Endothelial cell of umbilical vein (primary cell): ENCODE results near the gene CPPED1. TPM values are rescaled to one million over a fixed set of nuclear protein-coding genes. Genes with fewer than 3 reads are reported as not detected.

Source experiments
- BruUV-seq: library from RNA; stranded (reverse); fragments of 400-500 nt; replicated peaks from 2 replicates; lab custom pipeline; 2021; lab: Mats Ljungman, UMichigan
- CTCF ChIA-PET: fragments of 300-600, 350-600 bp; sonication (Branson Sonifier 250); formaldehyde crosslinking; loops from one replicate; lab custom pipeline; 2021; ENCODE audit warnings: antibody characterized with exemption, inconsistent platforms; lab: Charles Lee
- POLR2A ChIA-PET: fragments of 300-600, 350-600 bp; sonication (Branson Sonifier 250); formaldehyde crosslinking; loops from one replicate; lab custom pipeline; 2021; ENCODE audit warnings: antibody characterized with exemption, inconsistent platforms; lab: Charles Lee
- DNase-seq: peaks from one replicate; pipeline ENCODE4 v3.0.0-alpha.2; 2011; ENCODE audit warnings: low read depth, low spot score
- FAIRE-seq: peaks from 2 replicates; lab custom pipeline; 2011; peaks lifted over from hg19 to GRCh38; lab: Jason Lieb, UNC
- H2AFZ ChIP-seq: 2 replicates; pipeline ENCODE4 v1.6.0; 2012; ENCODE audit warnings: low read depth, low read length, control low read depth, inconsistent platforms
- H3K27ac ChIP-seq: 2 replicates; pipeline ENCODE4 v1.5.1; 2011; ENCODE audit warnings: low read depth, mild to moderate bottlenecking, control low read depth, low read length, moderate library complexity; ENCODE audit not compliant: insufficient read depth
- H3K27me3 ChIP-seq, 2 experiments: 2 replicates each; pipeline versions ENCODE4 v1.6.0 to v1.6.1; 2011; ENCODE audit warnings: low read length in 2 of 2, mixed read lengths in 1 of 2; ENCODE audit not compliant: control insufficient read depth in 2 of 2, insufficient read depth in 2 of 2
- H3K36me3 ChIP-seq, 2 experiments: 2 replicates in 1 of 2; 3 replicates in 1 of 2; pipeline ENCODE4 v1.5.1; 2011; ENCODE audit warnings: low read length in 2 of 2, mild to moderate bottlenecking in 1 of 2, moderate library complexity in 1 of 2; ENCODE audit not compliant: control insufficient read depth in 2 of 2, insufficient read depth in 2 of 2; ENCODE audit errors: extremely low read depth in 1 of 2
- H3K4me1 ChIP-seq: 3 replicates; pipeline ENCODE4 v1.5.1; 2011; ENCODE audit warnings: mild to moderate bottlenecking, low read length; ENCODE audit not compliant: control insufficient read depth, insufficient read depth; ENCODE audit errors: extremely low read depth
- H3K4me2 ChIP-seq: 2 replicates; pipeline ENCODE4 v1.6.1; 2011; ENCODE audit warnings: low read length, control low read depth, mixed read lengths; ENCODE audit not compliant: insufficient read depth
- H3K4me3 ChIP-seq, 3 experiments: fragments of 200-600 bp in 1 of 3; sonication (generic), shearing (Covaris generic) in 1 of 3; replicated peaks in 1 of 3; 2 replicates each; pipeline ENCODE4 v1.5.1; 2011 to 2016; ENCODE audit warnings: control low read depth in 3 of 3, low read length in 3 of 3, mild to moderate bottlenecking in 2 of 3, inconsistent platforms in 1 of 3, low read depth in 1 of 3, moderate library complexity in 1 of 3; ENCODE audit not compliant: insufficient read depth in 1 of 3
- H3K79me2 ChIP-seq: 2 replicates; pipeline ENCODE4 v1.6.0; 2012; ENCODE audit warnings: low read length, inconsistent platforms; ENCODE audit not compliant: control insufficient read depth, insufficient read depth
- H3K9ac ChIP-seq: replicated peaks from 2 replicates; pipeline ENCODE3; 2011; ENCODE audit warnings: low read length, control low read depth; ENCODE audit not compliant: insufficient read depth; ENCODE audit errors: extremely low read depth
- H3K9me1 ChIP-seq: replicated peaks from 3 replicates; pipeline ENCODE4 v1.6.0; 2011; ENCODE audit warnings: mild to moderate bottlenecking, low read length; ENCODE audit not compliant: control insufficient read depth, insufficient read depth; ENCODE audit errors: extremely low read depth
- H3K9me3 ChIP-seq: replicated peaks from 2 replicates; pipeline ENCODE4 v1.5.1; 2012; ENCODE audit warnings: low read length, inconsistent platforms; ENCODE audit not compliant: control insufficient read depth, insufficient read depth
- H4K20me1 ChIP-seq: replicated peaks from 2 replicates; pipeline ENCODE3; 2011; ENCODE audit warnings: mild to moderate bottlenecking, low read length; ENCODE audit not compliant: control insufficient read depth, insufficient read depth; ENCODE audit errors: extremely low read depth
- EZH2 ChIP-seq: IDR thresholded peaks from 2 replicates; pipeline ENCODE4 v1.6.1; 2012; ENCODE audit warnings: borderline replicate concordance, low read depth, mild to moderate bottlenecking, moderate library complexity, low read length, inconsistent platforms; ENCODE audit not compliant: severe bottlenecking
- FOS ChIP-seq: IDR thresholded peaks from 2 replicates; pipeline ENCODE4 v1.6.1; 2011; ENCODE audit warnings: mild to moderate bottlenecking, low read length, moderate library complexity, borderline replicate concordance; ENCODE audit not compliant: insufficient read depth
- GATA2 ChIP-seq: IDR thresholded peaks from 2 replicates; pipeline ENCODE4 v1.7.0; 2011; ENCODE audit warnings: low read depth, mild to moderate bottlenecking, moderate library complexity, mixed read lengths, low read length; ENCODE audit not compliant: insufficient read length, insufficient read depth
- JUN ChIP-seq: IDR thresholded peaks from 2 replicates; pipeline ENCODE4 v1.6.1; 2011; ENCODE audit warnings: borderline replicate concordance, low read depth; ENCODE audit not compliant: insufficient read length, insufficient read depth
- MYC ChIP-seq: IDR thresholded peaks from one replicate; pipeline ENCODE4 v1.6.1; 2011; ENCODE audit warnings: mild to moderate bottlenecking, low read depth, low read length
- POLR2A ChIP-seq: IDR thresholded peaks from 2 replicates; pipeline ENCODE4 v1.6.1; 2012; ENCODE audit warnings: low read depth, mild to moderate bottlenecking, control low read depth, low read length
- POLR2AphosphoS5 ChIP-seq: IDR thresholded peaks from 2 replicates; pipeline ENCODE4 v1.6.1; 2012; ENCODE audit warnings: low read depth, mild to moderate bottlenecking, control low read depth, low read length, moderate library complexity; ENCODE audit not compliant: insufficient read depth
- dilution Hi-C: fragments of 300-500 bp; cut with MboI; formaldehyde crosslinking; loops from one replicate; pipeline ENCODE4 v1.15.0; 2019; ENCODE audit warnings: low sequenced_read_pairs; ENCODE audit not compliant: extremely low pct_ligation_motif_present
- intact Hi-C: fragments of 100-400 bp; cut with micrococcal nuclease; formaldehyde crosslinking; loops from one replicate; pipeline ENCODE4 v1.10.0; 2022
- polyA plus RNA-seq, 4 experiments: library from polyadenylated mRNA; depleted of rRNA in 3 of 4; stranded (reverse) in 3 of 4; unstranded in 1 of 4; fragments of >200 nt; gene quantifications; 2 replicates each; pipeline versions ENCODE4 v1.2.1 to v1.2.3, GENCODE V29; 2011 to 2012; ENCODE audit warnings: missing spikeins in 1 of 4
- total RNA-seq: library from RNA; stranded (reverse); gene quantifications from 2 replicates; pipeline ENCODE4 v1.2.3, GENCODE V29; 2021
- TF ChIP-seq, protein P1 (sequence below), 2 donors: IDR thresholded peaks; 1 replicate in 1 of 2; 2 replicates in 1 of 2; pipeline ENCODE4 v1.5.1; 2011; ENCODE audit warnings: low read length in 2 of 2, mild to moderate bottlenecking in 2 of 2, moderate library complexity in 2 of 2, control low read depth in 1 of 2, inconsistent platforms in 1 of 2, low read depth in 1 of 2; ENCODE audit not compliant: insufficient read depth in 1 of 2; ENCODE audit errors: extremely low read depth in 1 of 2
- TF ChIP-seq, protein P2 (sequence below): IDR thresholded peaks from 2 replicates; pipeline ENCODE4 v1.6.1; 2011; ENCODE audit not compliant: insufficient read depth, insufficient read length

CPPED1 gene
- total and polyA plus RNA-seq, 2 donors (not counting 3 experiments of a cell fraction or from before 2014, with no cell fraction given): 27.9 to 59.3 TPM

DNA sequence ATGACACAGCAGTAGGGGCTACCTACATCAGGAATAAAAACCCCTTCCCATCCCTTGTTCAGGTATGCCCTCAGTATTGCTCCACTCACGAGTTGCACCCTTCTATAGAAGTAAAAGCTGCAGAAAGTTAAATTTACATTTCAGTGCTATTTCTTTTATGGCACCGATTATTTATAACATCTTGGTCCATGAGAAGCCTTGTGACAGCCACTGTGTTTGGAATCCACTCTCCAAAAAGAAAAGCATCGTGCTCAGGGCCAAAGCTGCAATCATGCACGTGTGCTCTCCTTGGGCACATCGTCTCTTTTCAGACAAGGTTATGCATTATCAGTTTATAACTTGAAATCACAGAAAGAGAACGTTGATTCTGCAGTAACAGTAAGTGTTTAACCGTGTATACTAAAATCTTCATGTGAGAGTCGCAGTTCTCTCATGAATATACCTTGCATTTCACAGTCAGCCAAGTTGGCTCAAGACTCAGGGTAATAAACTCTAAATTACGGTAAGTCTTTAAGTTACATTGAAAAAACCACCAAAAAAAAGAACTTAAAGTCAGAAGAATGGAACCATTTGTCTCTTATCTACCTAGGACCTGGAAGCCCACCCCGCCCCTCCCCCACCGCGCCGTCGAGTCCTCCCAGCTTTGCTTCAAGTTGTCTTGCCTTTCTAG is 189.6 kb downstream of the CPPED1 start:
- H3K4me1 ChIP-seq: no peaks in the 10 kb centered on the region
- H4K20me1 ChIP-seq: no peaks in the 10 kb centered on the region
- no peaks in the 10 kb centered on the region for H3K9me3 ChIP-seq
- BruUV-seq: no TSS peak
- dilution Hi-C loops (no loop called here), intact Hi-C loops (no loop called here)
- no peak overlapping the region for H3K27ac ChIP-seq
- TF ChIP-seq POLR2A: no peak
- no peak for TF ChIP-seq EZH2
- TF ChIP-seq, protein P1, sequence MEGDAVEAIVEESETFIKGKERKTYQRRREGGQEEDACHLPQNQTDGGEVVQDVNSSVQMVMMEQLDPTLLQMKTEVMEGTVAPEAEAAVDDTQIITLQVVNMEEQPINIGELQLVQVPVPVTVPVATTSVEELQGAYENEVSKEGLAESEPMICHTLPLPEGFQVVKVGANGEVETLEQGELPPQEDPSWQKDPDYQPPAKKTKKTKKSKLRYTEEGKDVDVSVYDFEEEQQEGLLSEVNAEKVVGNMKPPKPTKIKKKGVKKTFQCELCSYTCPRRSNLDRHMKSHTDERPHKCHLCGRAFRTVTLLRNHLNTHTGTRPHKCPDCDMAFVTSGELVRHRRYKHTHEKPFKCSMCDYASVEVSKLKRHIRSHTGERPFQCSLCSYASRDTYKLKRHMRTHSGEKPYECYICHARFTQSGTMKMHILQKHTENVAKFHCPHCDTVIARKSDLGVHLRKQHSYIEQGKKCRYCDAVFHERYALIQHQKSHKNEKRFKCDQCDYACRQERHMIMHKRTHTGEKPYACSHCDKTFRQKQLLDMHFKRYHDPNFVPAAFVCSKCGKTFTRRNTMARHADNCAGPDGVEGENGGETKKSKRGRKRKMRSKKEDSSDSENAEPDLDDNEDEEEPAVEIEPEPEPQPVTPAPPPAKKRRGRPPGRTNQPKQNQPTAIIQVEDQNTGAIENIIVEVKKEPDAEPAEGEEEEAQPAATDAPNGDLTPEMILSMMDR (IDR thresholded peaks at IDR 0.05; ENCODE audit: extremely low read depth in 1 of 2, insufficient read depth in 1 of 2, low read depth in 1 of 2, low read length in 2 of 2): no peak
- no peak for TF ChIP-seq JUN
- no peak for TF ChIP-seq GATA2
- TF ChIP-seq FOS: no peak
- TF ChIP-seq POLR2AphosphoS5: no peak
- TF ChIP-seq, protein P2, sequence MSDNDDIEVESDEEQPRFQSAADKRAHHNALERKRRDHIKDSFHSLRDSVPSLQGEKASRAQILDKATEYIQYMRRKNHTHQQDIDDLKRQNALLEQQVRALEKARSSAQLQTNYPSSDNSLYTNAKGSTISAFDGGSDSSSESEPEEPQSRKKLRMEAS: no peak
- TF ChIP-seq MYC: no peak
- CTCF ChIA-PET: interaction anchor here (1.4 kb wide), 1 partner anchor 9 kb away, joined by 4 read pairs; no protein-coding TSS in a partner anchor
- H3K36me3 ChIP-seq: no peaks in the 10 kb centered on the region
- no peak overlapping the region for H3K4me3 ChIP-seq
- no peaks in the 10 kb centered on the region for H3K9me1 ChIP-seq
- FAIRE-seq (no peak), DNase-seq (no peak)
- no peak overlapping the region for H3K9ac ChIP-seq
- H3K4me2 ChIP-seq: no peak overlapping the region
- H3K27me3 ChIP-seq: no peaks in the 10 kb centered on the region
- H2AFZ ChIP-seq: no peak overlapping the region
- H3K79me2 ChIP-seq: no peaks in the 10 kb centered on the region
- POLR2A ChIA-PET: no interaction called here
